ENCODE results near the gene SETD9.

SETD9 gene

DNA sequence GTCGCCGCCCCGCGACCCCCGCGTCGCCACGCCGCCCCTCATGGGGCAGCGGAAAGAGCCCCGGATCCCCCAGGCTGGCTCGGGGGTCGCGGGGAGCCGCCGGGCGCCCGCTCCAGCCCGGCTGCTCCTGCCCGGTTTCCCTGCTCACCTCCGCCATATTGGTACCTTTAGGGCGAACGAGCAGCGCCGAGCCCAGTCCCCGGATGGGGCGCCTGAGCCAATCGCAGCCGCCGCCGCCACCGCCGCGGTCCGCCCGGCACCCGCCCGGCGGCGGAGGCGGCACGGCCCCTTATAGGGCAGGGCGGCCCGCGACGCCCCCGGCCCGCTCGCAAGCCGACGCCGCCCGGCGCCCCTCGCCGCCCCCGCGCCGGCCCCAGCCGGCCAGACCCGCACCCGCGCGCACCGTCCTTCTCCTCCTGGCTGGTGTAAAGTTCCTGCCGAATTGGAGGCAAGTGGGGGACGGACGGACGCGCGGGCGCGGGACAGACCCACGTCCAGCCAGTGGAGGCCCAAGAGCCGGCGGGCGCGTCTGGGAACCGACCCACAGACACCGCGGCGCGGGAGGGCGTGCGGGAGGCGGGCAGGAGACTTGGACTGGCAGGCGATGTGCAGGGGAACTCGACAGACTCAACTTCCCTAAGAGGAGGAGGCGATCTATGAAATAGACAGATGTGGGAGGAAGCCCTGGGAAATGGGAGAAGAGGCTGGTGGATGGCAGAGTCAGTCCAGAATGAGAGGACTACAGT, 42.7 kb downstream of the SETD9 start, which contains the start of gene MIER3:
Gene MIER3, minus strand, starts transcription at position 178 of the 746 bp plus-strand sequence. Its CDS starts 21 bp downstream, at position 157.
- ATAC-seq: peak; percentile 86
- TF ChIP-seq GLIS3 (CRISPR knock-in tag; IDR thresholded peaks at IDR 0.05): no peak
- TF ChIP-seq ZNF8 (CRISPR knock-in tag; IDR thresholded peaks at IDR 0.05): no peak
- 0 out of 2 replicates have a peak, but pooled peaks have one; percentile 31 for TF ChIP-seq CSDC2 (CRISPR knock-in tag; IDR thresholded peaks at IDR 0.05)
- TF ChIP-seq SNAI2 (CRISPR knock-in tag; IDR thresholded peaks at IDR 0.05): no peak
- no peak for TF ChIP-seq OSR1 (CRISPR knock-in tag; IDR thresholded peaks at IDR 0.05)
- TF ChIP-seq, protein P1, sequence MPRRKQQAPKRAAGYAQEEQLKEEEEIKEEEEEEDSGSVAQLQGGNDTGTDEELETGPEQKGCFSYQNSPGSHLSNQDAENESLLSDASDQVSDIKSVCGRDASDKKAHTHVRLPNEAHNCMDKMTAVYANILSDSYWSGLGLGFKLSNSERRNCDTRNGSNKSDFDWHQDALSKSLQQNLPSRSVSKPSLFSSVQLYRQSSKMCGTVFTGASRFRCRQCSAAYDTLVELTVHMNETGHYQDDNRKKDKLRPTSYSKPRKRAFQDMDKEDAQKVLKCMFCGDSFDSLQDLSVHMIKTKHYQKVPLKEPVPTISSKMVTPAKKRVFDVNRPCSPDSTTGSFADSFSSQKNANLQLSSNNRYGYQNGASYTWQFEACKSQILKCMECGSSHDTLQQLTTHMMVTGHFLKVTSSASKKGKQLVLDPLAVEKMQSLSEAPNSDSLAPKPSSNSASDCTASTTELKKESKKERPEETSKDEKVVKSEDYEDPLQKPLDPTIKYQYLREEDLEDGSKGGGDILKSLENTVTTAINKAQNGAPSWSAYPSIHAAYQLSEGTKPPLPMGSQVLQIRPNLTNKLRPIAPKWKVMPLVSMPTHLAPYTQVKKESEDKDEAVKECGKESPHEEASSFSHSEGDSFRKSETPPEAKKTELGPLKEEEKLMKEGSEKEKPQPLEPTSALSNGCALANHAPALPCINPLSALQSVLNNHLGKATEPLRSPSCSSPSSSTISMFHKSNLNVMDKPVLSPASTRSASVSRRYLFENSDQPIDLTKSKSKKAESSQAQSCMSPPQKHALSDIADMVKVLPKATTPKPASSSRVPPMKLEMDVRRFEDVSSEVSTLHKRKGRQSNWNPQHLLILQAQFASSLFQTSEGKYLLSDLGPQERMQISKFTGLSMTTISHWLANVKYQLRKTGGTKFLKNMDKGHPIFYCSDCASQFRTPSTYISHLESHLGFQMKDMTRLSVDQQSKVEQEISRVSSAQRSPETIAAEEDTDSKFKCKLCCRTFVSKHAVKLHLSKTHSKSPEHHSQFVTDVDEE (CRISPR knock-in tag; IDR thresholded peaks at IDR 0.05): 0 out of 2 replicates have a peak, but pooled peaks have one; percentile 21

DNA sequence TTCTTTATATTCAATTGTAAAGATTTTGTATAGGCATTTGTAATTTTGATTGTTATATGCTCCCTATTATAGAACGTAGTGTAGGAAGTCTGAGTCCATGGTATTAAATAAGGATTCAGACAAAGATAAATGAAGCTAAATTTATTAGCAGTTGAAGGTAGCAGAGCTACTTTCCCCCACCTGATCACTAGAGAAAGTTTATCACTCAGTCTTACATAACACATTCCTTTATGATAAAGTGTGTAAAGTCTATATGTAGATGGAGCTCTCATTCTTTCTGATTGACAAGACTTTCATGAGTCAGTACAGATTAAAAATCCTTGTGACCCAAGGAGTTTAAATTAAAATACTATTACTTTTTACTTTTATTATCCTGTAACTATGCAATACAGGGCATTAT, 44.9 kb downstream of the SETD9 start:
- no peak for ATAC-seq
- TF ChIP-seq ARNTL (CRISPR knock-in tag; IDR thresholded peaks at IDR 0.05; ENCODE audit: borderline replicate concordance, low read depth) (no peak), SNAI2 (CRISPR knock-in tag; IDR thresholded peaks at IDR 0.05) (no peak), ESRRG (CRISPR knock-in tag; IDR thresholded peaks at IDR 0.05) (no peak)
- TF ChIP-seq, protein P2, sequence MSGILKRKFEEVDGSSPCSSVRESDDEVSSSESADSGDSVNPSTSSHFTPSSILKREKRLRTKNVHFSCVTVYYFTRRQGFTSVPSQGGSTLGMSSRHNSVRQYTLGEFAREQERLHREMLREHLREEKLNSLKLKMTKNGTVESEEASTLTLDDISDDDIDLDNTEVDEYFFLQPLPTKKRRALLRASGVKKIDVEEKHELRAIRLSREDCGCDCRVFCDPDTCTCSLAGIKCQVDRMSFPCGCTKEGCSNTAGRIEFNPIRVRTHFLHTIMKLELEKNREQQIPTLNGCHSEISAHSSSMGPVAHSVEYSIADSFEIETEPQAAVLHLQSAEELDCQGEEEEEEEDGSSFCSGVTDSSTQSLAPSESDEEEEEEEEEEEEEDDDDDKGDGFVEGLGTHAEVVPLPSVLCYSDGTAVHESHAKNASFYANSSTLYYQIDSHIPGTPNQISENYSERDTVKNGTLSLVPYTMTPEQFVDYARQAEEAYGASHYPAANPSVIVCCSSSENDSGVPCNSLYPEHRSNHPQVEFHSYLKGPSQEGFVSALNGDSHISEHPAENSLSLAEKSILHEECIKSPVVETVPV (CRISPR knock-in tag; IDR thresholded peaks at IDR 0.05): no peak

DNA sequence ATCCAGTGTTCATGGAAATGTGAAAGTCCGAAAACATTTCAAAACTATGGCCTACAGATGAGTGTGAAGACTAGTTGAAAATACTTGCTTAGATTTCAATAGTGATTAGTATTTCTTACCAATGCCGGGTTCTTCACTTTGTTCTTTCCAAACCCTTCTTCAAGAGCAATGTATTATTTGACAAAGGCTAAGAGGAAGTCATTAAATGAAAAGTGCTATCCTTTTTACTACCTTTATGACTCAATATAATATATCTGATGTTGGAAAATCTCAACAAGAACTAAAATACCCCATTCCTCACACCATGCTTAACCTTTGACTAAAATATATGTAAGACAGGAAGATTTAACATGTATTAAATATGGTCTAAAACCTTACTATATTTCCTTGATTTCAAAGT, 49.2 kb downstream of the SETD9 start:
- ATAC-seq: no peak
- TF ChIP-seq, protein P1 (CRISPR knock-in tag; IDR thresholded peaks at IDR 0.05): no peak
- no peak for TF ChIP-seq PPARA (CRISPR knock-in tag; IDR thresholded peaks at IDR 0.05; ENCODE audit: borderline replicate concordance)
- TF ChIP-seq ZFP30 (CRISPR knock-in tag; IDR thresholded peaks at IDR 0.05): no peak
- TF ChIP-seq, protein P3, sequence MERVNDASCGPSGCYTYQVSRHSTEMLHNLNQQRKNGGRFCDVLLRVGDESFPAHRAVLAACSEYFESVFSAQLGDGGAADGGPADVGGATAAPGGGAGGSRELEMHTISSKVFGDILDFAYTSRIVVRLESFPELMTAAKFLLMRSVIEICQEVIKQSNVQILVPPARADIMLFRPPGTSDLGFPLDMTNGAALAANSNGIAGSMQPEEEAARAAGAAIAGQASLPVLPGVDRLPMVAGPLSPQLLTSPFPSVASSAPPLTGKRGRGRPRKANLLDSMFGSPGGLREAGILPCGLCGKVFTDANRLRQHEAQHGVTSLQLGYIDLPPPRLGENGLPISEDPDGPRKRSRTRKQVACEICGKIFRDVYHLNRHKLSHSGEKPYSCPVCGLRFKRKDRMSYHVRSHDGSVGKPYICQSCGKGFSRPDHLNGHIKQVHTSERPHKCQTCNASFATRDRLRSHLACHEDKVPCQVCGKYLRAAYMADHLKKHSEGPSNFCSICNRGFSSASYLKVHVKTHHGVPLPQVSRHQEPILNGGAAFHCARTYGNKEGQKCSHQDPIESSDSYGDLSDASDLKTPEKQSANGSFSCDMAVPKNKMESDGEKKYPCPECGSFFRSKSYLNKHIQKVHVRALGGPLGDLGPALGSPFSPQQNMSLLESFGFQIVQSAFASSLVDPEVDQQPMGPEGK (CRISPR knock-in tag; IDR thresholded peaks at IDR 0.05; ENCODE audit: borderline replicate concordance): no peak
- TF ChIP-seq ZNF565 (CRISPR knock-in tag; conservative IDR thresholded peaks at IDR 0.05; ENCODE audit: low read depth): no peak
- TF ChIP-seq ZFP3 (CRISPR knock-in tag; IDR thresholded peaks at IDR 0.05): no peak

DNA sequence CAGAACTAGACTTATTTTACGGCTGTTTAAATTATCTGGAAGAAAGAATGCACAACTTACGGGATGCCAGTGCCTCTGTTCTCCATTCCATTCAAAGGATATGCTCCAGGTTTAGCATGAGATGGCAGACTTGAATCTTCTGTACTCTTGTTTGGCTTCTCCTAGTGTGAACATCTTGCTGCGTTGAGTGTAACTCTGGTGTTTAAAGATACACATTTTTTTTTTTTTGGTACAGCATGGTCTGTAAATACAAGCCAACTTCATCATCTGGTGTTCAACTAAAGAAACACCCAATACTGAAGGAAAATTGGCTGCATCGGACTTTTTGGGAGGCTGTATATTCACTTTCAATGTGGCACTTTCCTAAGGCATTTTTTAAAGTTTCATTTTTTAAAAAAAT, 49.9 kb downstream of the SETD9 start:
- TF ChIP-seq ESRRG (CRISPR knock-in tag; IDR thresholded peaks at IDR 0.05): no peak
- TF ChIP-seq, protein P2 (CRISPR knock-in tag; IDR thresholded peaks at IDR 0.05): no peak
- TF ChIP-seq, protein P4, sequence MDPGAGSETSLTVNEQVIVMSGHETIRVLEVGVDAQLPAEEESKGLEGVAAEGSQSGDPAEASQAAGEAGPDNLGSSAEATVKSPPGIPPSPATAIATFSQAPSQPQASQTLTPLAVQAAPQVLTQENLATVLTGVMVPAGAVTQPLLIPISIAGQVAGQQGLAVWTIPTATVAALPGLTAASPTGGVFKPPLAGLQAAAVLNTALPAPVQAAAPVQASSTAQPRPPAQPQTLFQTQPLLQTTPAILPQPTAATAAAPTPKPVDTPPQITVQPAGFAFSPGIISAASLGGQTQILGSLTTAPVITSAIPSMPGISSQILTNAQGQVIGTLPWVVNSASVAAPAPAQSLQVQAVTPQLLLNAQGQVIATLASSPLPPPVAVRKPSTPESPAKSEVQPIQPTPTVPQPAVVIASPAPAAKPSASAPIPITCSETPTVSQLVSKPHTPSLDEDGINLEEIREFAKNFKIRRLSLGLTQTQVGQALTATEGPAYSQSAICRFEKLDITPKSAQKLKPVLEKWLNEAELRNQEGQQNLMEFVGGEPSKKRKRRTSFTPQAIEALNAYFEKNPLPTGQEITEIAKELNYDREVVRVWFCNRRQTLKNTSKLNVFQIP (CRISPR knock-in tag; IDR thresholded peaks at IDR 0.05; ENCODE audit: borderline replicate concordance, low read depth): no peak
- TF ChIP-seq, protein P3 (CRISPR knock-in tag; IDR thresholded peaks at IDR 0.05; ENCODE audit: borderline replicate concordance): no peak
- no peak for TF ChIP-seq BACH2 (CRISPR knock-in tag; IDR thresholded peaks at IDR 0.05; ENCODE audit: borderline replicate concordance)
- TF ChIP-seq ISL1 (CRISPR knock-in tag; IDR thresholded peaks at IDR 0.05): no peak
- no peak for TF ChIP-seq ZNF8 (CRISPR knock-in tag; IDR thresholded peaks at IDR 0.05)
- no peak for TF ChIP-seq CSDC2 (CRISPR knock-in tag; IDR thresholded peaks at IDR 0.05)
- no peak for TF ChIP-seq SNAI2 (CRISPR knock-in tag; IDR thresholded peaks at IDR 0.05)
- no peak for TF ChIP-seq ARNTL (CRISPR knock-in tag; IDR thresholded peaks at IDR 0.05; ENCODE audit: borderline replicate concordance, low read depth)
- TF ChIP-seq ZNF565 (CRISPR knock-in tag; conservative IDR thresholded peaks at IDR 0.05; ENCODE audit: low read depth): no peak
- ATAC-seq: no peak
